B cell (primary cell): ENCODE results near the gene ERVFRD-1.

Experiments used
- CTCF ChIP-seq: fragments of 200-600 bp; IDR thresholded peaks from one replicate; pipeline ENCODE4 v1.8.0; 2022; ENCODE audit warnings: antibody characterized with exemption, mild to moderate bottlenecking
- EZH2 ChIP-seq: IDR thresholded peaks from 2 replicates; pipeline ENCODE4 v1.6.1; 2012; ENCODE audit warnings: borderline replicate concordance, low read depth, mild to moderate bottlenecking, moderate library complexity, low read length; ENCODE audit not compliant: insufficient read depth, poor library complexity, severe bottlenecking

GRCh38 chr6:11120271-11121005 lies 8.9 kb upstream of the ERVFRD-1 start:
- no peak for TF ChIP-seq CTCF
- TF ChIP-seq EZH2, result no peak
